Posterior cingulate gyrus (tissue), 11 donors: ENCODE measurements around the gene TUBGCP3.
A peak's percentile ranks its signal among the peaks of the same experiment; 100 is the strongest.
"Not testable (repeated sequence)": the region's sequence is repeated elsewhere in the genome, so short reads cannot be mapped to it uniquely, and the experiment has no call there.

Source experiments
- DNase-seq, 10 donors: peaks; one replicate each; pipeline versions ENCODE4 v3.0.0 to v3.0.0-alpha.2; 2020 to 2021; ENCODE audit warnings: mixed read lengths in 3 of 10
- intact Hi-C: fragments of 100-400 bp; cut with DNase I; formaldehyde crosslinking; loops from one replicate; pipeline ENCODE4 v1.15.1; 2023

The TUBGCP3 gene

GRCh38 chr13:112582263-112582662 is 5.7 kb downstream of the TUBGCP3 start:
- intact Hi-C loops: no loop called here
- DNase-seq: no peak

GRCh38 chr13:112580912-112581311 is 7.0 kb downstream of the TUBGCP3 start:
- intact Hi-C loops: no loop called here
- DNase-seq: no peak

GRCh38 chr13:112580211-112580610 is 7.7 kb downstream of the TUBGCP3 start:
- no peak for DNase-seq
- intact Hi-C loops: no loop called here

GRCh38 chr13:112579310-112579843 is 8.6 kb downstream of the TUBGCP3 start:
- intact Hi-C loops: no loop called here
- peak in 1 of 10 donors; percentile 78 for DNase-seq

- DNase-seq: no peak
- intact Hi-C loops: no loop called here
Measured at GRCh38 chr13:112576768-112577167, 11.2 kb downstream of the TUBGCP3 start.

GRCh38 chr13:112576191-112576590 is 11.8 kb downstream of the TUBGCP3 start:
- intact Hi-C loops: no loop called here

GRCh38 chr13:112575675-112576074 is 12.3 kb downstream of the TUBGCP3 start:
- no peak for DNase-seq
- intact Hi-C loops: no loop called here

More at GRCh38 chr13:112576191-112576590, 11.8 kb downstream of the TUBGCP3 start:
- DNase-seq: no peak

- DNase-seq: no peak
- intact Hi-C loops: no loop called here
Measured at GRCh38 chr13:112574834-112575613, 12.9 kb downstream of the TUBGCP3 start.

- DNase-seq: no peak
- intact Hi-C loops: no loop called here
Measured at GRCh38 chr13:112574416-112574815, 13.5 kb downstream of the TUBGCP3 start.

- intact Hi-C loops: no loop called here
- DNase-seq: no peak
Measured at GRCh38 chr13:112573710-112574109, 14.2 kb downstream of the TUBGCP3 start.

GRCh38 chr13:112572366-112572765 is 15.6 kb downstream of the TUBGCP3 start:
- no peak for DNase-seq
- intact Hi-C loops: no loop called here

GRCh38 chr13:112569821-112570220 is 18.1 kb downstream of the TUBGCP3 start:
- DNase-seq: no peak
- intact Hi-C loops: no loop called here

GRCh38 chr13:112567161-112567862 is 20.6 kb downstream of the TUBGCP3 start:
- DNase-seq: no peak
- intact Hi-C loops: no loop called here

- intact Hi-C loops: no loop called here
- no peak for DNase-seq
Measured at GRCh38 chr13:112562786-112563383, 25.1 kb downstream of the TUBGCP3 start.

- no peak for DNase-seq
- intact Hi-C loops: no loop called here
Measured at GRCh38 chr13:112562254-112562653, 25.7 kb downstream of the TUBGCP3 start.

GRCh38 chr13:112561478-112561877 is 26.5 kb downstream of the TUBGCP3 start:
- intact Hi-C loops: no loop called here
- DNase-seq: no peak

GRCh38 chr13:112558696-112559418 is 29.1 kb downstream of the TUBGCP3 start:
- intact Hi-C loops: no loop called here
- no peak for DNase-seq

- intact Hi-C loops: no loop called here
- DNase-seq: no peak
Measured at GRCh38 chr13:112556600-112556999, 31.4 kb downstream of the TUBGCP3 start.

GRCh38 chr13:112554214-112554850 is 33.6 kb downstream of the TUBGCP3 start:
- intact Hi-C loops: no loop called here
- no peak for DNase-seq

GRCh38 chr13:112548975-112549374 is 39.0 kb downstream of the TUBGCP3 start:
- DNase-seq, intact Hi-C loops: not testable (repeated sequence)
